HepG2 (cell line): Measurements from ENCODE around the gene GPC3. TPM values are rescaled to one million over a fixed set of nuclear protein-coding genes. Genes with fewer than 3 reads are reported as not detected.

ENCODE experiments used
- ATAC-seq: fragments of 200-7000 bp; cut with Tn5 transposase; 3 replicates; pipeline ENCODE4 v1.9.1; 2020; ENCODE audit warnings: mild to moderate bottlenecking, moderate library complexity
- BruUV-seq: library from RNA; stranded (reverse); fragments of 400-500 nt; replicated peaks from 2 replicates; lab custom pipeline; 2021; lab: Mats Ljungman, UMichigan
- CTCF ChIA-PET: fragments of 300-600 bp; formaldehyde crosslinking; extraction: SDS; loops from one replicate; lab custom pipeline; 2021; ENCODE audit warnings: low total read pairs, inconsistent platforms, low intra/inter-chr PET ratio; lab: Yijun Ruan, JAX
- POLR2A ChIA-PET: fragments of 350-600 bp; sonication (Branson Sonifier 250); formaldehyde crosslinking; loops from one replicate; lab custom pipeline; 2020; ENCODE audit warnings: antibody characterized with exemption, inconsistent platforms; lab: Yijun Ruan, JAX
- DNase-seq: peaks from one replicate; pipeline ENCODE4 v3.0.0-alpha.2; 2015; ENCODE audit warnings: low spot score
- FAIRE-seq: peaks from 3 replicates; lab custom pipeline; 2011; peaks lifted over from hg19 to GRCh38; lab: Jason Lieb, UNC
- H2AFZ ChIP-seq: one replicate; pipeline ENCODE4 v1.6.1; 2011; ENCODE audit warnings: low read length, inconsistent platforms
- H3K27ac ChIP-seq: fragments of 300-600 bp; 3 replicates; pipeline ENCODE4 v1.8.0; 2011; ENCODE audit warnings: mixed run types, mild to moderate bottlenecking, mixed read lengths, low read length, inconsistent platforms; ENCODE audit not compliant: insufficient read depth; ENCODE audit errors: extremely low read length
- H3K27me3 ChIP-seq, 2 experiments: fragments of 200-600 bp in 1 of 2; 2 replicates in 1 of 2; 3 replicates in 1 of 2; pipeline versions ENCODE4 v1.6.0 to v1.8.0; 2011; ENCODE audit warnings: low read length in 2 of 2, mild to moderate bottlenecking in 2 of 2, moderate library complexity in 2 of 2, inconsistent platforms in 1 of 2; ENCODE audit not compliant: insufficient read depth in 2 of 2, control insufficient read depth in 1 of 2
- H3K36me3 ChIP-seq, 2 experiments: fragments of 200-600 bp in 1 of 2; replicated peaks in 1 of 2; 2 replicates in 1 of 2; 3 replicates in 1 of 2; pipeline versions ENCODE4 v1.5.1 to v1.8.0; 2011; ENCODE audit warnings: low read length in 2 of 2, inconsistent platforms in 1 of 2; ENCODE audit not compliant: insufficient read depth in 2 of 2, control insufficient read depth in 1 of 2
- H3K4me1 ChIP-seq: 2 replicates; pipeline ENCODE4 v1.5.1; 2012; ENCODE audit warnings: low read length, inconsistent platforms; ENCODE audit not compliant: insufficient read depth
- H3K4me2 ChIP-seq: 2 replicates; pipeline ENCODE4 v1.6.0; 2011; ENCODE audit warnings: low read depth, low read length, inconsistent platforms
- H3K4me3 ChIP-seq, 3 experiments: fragments of 200-600 bp in 1 of 3; sonication (generic), shearing (Covaris generic) in 1 of 3; replicated peaks in 1 of 3; 2 replicates each; pipeline ENCODE4 v1.5.1; 2011 to 2016; ENCODE audit warnings: low read length in 3 of 3, inconsistent platforms in 2 of 3, low read depth in 2 of 3, mild to moderate bottlenecking in 2 of 3, control low read depth in 1 of 3, mixed read lengths in 1 of 3; ENCODE audit not compliant: insufficient read depth in 1 of 3
- H3K79me2 ChIP-seq: one replicate; pipeline ENCODE4 v1.6.1; 2011; ENCODE audit warnings: low read length, inconsistent platforms; ENCODE audit not compliant: insufficient read depth
- H3K9ac ChIP-seq: 2 replicates; pipeline ENCODE4 v1.6.0; 2011; ENCODE audit warnings: mild to moderate bottlenecking, low read depth, low read length, inconsistent platforms; ENCODE audit not compliant: insufficient read depth
- H3K9me3 ChIP-seq: 2 replicates; pipeline ENCODE4 v1.5.1; 2012; ENCODE audit warnings: mild to moderate bottlenecking, low read length
- H4K20me1 ChIP-seq: 2 replicates; pipeline ENCODE4 v1.6.0; 2011; ENCODE audit warnings: inconsistent platforms, mild to moderate bottlenecking, low read length, moderate library complexity; ENCODE audit not compliant: insufficient read depth
- BRCA1 ChIP-seq: sonication (generic); formaldehyde crosslinking; IDR thresholded peaks from 2 replicates; pipeline ENCODE4 v1.4.0; 2020; ENCODE audit warnings: missing genetic modification reagents
- CHD4 ChIP-seq: fragments of 200-600 bp; sonication (generic); IDR thresholded peaks from 2 replicates; pipeline ENCODE4 v1.7.0; 2017; ENCODE audit warnings: mild to moderate bottlenecking, low read length, borderline replicate concordance
- HIVEP1 ChIP-seq: sonication (generic); formaldehyde crosslinking; IDR thresholded peaks from 2 replicates; pipeline ENCODE4 v1.4.0; 2020; ENCODE audit warnings: mild to moderate bottlenecking, missing genetic modification reagents
- NPAS2 ChIP-seq: sonication (generic); formaldehyde crosslinking; IDR thresholded peaks from 2 replicates; pipeline ENCODE4 v1.8.0; 2022; ENCODE audit warnings: mild to moderate bottlenecking, missing genetic modification reagents, borderline replicate concordance
- PAF1 ChIP-seq: IDR thresholded peaks from 2 replicates; pipeline ENCODE4 v1.6.1; 2016; ENCODE audit warnings: missing genetic modification reagents, missing compliant biosample characterization
- POGZ ChIP-seq: sonication (generic); formaldehyde crosslinking; IDR thresholded peaks from 2 replicates; pipeline ENCODE4 v1.4.0; 2020; ENCODE audit warnings: mild to moderate bottlenecking, missing genetic modification reagents
- TGIF2 ChIP-seq: IDR thresholded peaks from 2 replicates; pipeline ENCODE4 v1.6.1; 2016; ENCODE audit warnings: control low read depth, missing compliant biosample characterization
- ZFP90 ChIP-seq: sonication (generic); formaldehyde crosslinking; IDR thresholded peaks from 2 replicates; pipeline ENCODE4 v1.8.0; 2022; ENCODE audit warnings: missing genetic modification reagents, mild to moderate bottlenecking, inconsistent platforms, borderline replicate concordance
- ZNF432 ChIP-seq: sonication (generic); formaldehyde crosslinking; IDR thresholded peaks from 2 replicates; pipeline ENCODE4 v1.5.0; 2020; ENCODE audit warnings: missing genetic modification reagents, mild to moderate bottlenecking, borderline replicate concordance
- ZNF841 ChIP-seq: sonication (generic); formaldehyde crosslinking; IDR thresholded peaks from 2 replicates; pipeline ENCODE4 v1.8.1; 2023; ENCODE audit warnings: missing genetic modification reagents, borderline replicate concordance
- WGBS: methylation state at CpG from one replicate; pipeline ENCODE4 v1.1.6; 2017; ENCODE audit warnings: low lambda C conversion rate; 5-methylcytosine and 5-hydroxymethylcytosine counted together
- in situ Hi-C: cut with HindIII; loops from 2 replicates; pipeline ENCODE4 v1.10.0; 2017; ENCODE audit warnings: low pct_unique_long_range_greater_than_20kb; ENCODE audit not compliant: extremely low pct_ligation_motif_present
- intact Hi-C: fragments of 100-400 bp; cut with micrococcal nuclease; formaldehyde crosslinking; loops from one replicate; pipeline ENCODE4 v1.10.0; 2022; ENCODE audit not compliant: unreplicated experiment
- polyA plus RNA-seq, 8 experiments: library from polyadenylated mRNA; depleted of rRNA in 3 of 8; stranded (reverse) in 7 of 8; unstranded in 1 of 8; fragments of >200 nt; fragmentation: Illumina TruSeq in 4 of 8; extraction: Trizol in 4 of 8; gene quantifications; 2 replicates each; pipeline versions ENCODE4 v1.2.1 to v1.2.3, GENCODE V29; 2011 to 2016; ENCODE audit warnings: low read depth in 4 of 8, missing spikeins in 1 of 8, mixed read lengths in 1 of 8; ENCODE audit not compliant: insufficient read depth in 1 of 8
- total RNA-seq, 5 experiments: library from RNA; depleted of rRNA; stranded (reverse); fragments of >200 nt; fragmentation: Illumina TruSeq; extraction: Trizol; gene quantifications; 2 replicates each; pipeline ENCODE4 v1.2.3, GENCODE V29; 2016; ENCODE audit warnings: low read depth in 1 of 5
- TF ChIP-seq, protein P1 (sequence below): IDR thresholded peaks from 2 replicates; pipeline ENCODE4 v1.6.1; 2016; ENCODE audit warnings: control low read depth

The GPC3 gene
- total and polyA plus RNA-seq, 2 of the 13 experiments (the other 11 are each of a cell fraction or from before 2014, with no cell fraction given): 1,799 to 3,263 TPM

DNA sequence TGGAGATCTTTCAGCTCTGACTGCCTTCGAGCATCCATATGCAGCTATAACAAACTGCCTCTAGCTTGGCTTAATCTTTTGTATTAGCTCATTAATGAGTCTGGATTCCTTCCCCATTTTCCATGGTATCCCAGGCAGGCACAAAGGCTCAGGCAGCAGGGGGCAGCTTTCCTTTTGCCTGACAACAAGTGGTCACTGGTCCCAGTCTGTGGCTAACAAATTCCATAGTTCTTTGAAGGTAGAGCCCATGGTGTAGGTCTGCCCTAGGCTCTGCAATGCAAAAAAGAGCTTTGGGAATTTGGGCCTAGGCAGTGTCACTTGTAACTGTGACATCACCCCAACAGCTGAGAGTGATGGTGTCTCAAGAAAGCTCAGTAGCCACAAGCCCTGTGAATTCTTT, 335.7 kb downstream of the GPC3 start (continued):
- TF ChIP-seq PAF1 (peak; percentile 43; the same call in 1 of the 2 replicates), HIVEP1 (CRISPR knock-in tag) (no peak)

DNA sequence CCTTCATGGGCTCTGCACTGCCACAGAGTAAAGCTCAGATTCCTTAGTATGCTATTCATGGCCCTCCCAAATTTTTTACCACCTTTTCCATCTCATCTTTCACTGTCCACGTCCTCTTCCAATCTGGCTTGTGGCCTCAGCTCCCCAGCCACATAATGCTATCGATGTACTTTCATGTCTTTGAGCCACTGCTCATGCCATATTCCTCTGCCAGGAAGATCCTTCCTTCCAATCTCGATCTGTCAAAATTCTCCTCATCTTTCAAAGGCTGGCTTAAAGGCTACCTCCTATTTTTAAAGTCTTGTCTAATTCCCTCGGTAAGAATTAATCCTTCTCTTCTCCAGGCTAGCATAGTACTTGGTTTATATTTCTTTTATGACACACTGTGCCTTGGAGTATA, 336.8 kb downstream of the GPC3 start:
- DNase-seq (no peak), FAIRE-seq (no peak), ATAC-seq (no peak)
- Histone ChIP-seq H3K9me3 (no peaks in the 10 kb centered on the region), H3K79me2 (peaks cover 2% of the 10 kb centered on the region), H3K4me3 (no peak overlapping the region), H3K4me1 (no peaks in the 10 kb centered on the region), H3K4me2 (no peak overlapping the region), H3K27me3 (no peaks in the 10 kb centered on the region), H4K20me1 (peaks cover 34% of the 10 kb centered on the region), H3K36me3 (peaks cover 5 to 41% of the 10 kb centered on the region in 2 experiments), H3K27ac (no peak overlapping the region), H3K9ac (no peak overlapping the region), H2AFZ (no peak overlapping the region)
- in situ Hi-C loops (no loop called here), intact Hi-C loops (no loop called here)
- no TSS peak for BruUV-seq
- ChIA-PET POLR2A (no interaction called here), CTCF (no interaction called here)
- 98% methylated on average over 4 of the region's 4 CpGs for WGBS
- TF ChIP-seq, protein P1, sequence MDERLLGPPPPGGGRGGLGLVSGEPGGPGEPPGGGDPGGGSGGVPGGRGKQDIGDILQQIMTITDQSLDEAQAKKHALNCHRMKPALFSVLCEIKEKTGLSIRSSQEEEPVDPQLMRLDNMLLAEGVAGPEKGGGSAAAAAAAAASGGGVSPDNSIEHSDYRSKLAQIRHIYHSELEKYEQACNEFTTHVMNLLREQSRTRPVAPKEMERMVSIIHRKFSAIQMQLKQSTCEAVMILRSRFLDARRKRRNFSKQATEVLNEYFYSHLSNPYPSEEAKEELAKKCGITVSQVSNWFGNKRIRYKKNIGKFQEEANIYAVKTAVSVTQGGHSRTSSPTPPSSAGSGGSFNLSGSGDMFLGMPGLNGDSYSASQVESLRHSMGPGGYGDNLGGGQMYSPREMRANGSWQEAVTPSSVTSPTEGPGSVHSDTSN (CRISPR knock-in tag): no peak
- no peak for TF ChIP-seq TGIF2 (CRISPR knock-in tag)
- no peak for TF ChIP-seq NPAS2
- TF ChIP-seq POGZ (CRISPR knock-in tag): no peak
- no peak for TF ChIP-seq CHD4
- no peak for TF ChIP-seq ZFP90 (CRISPR knock-in tag)
- TF ChIP-seq ZNF432: no peak
- TF ChIP-seq BRCA1: no peak
- TF ChIP-seq ZNF841: no peak
